Activated CD8-positive, alpha-beta T cell treated with anti-CD3 and anti-CD28 coated beads for 36 hours (primary cell): ENCODE results near the gene ASS1. TPM values are rescaled to one million over a fixed set of nuclear protein-coding genes. Genes with fewer than 3 reads are reported as not detected.

ENCODE experiments used
- ATAC-seq: fragments of 200-7000 bp; cut with Tn5 transposase; one replicate; pipeline ENCODE4 v1.10.0; 2021; ENCODE audit warnings: mild to moderate bottlenecking, moderate library complexity
- CTCF ChIA-PET: fragments of 350-600 bp; sonication (Branson Sonifier 250); formaldehyde crosslinking; loops from one replicate; lab custom pipeline; 2021; ENCODE audit warnings: antibody characterized with exemption; lab: Charles Lee
- POLR2A ChIA-PET: fragments of 350-600 bp; sonication (Branson Sonifier 250); formaldehyde crosslinking; loops from one replicate; lab custom pipeline; 2021; ENCODE audit warnings: antibody characterized with exemption; lab: Charles Lee
- DNase-seq: peaks from one replicate; pipeline ENCODE4 v3.0.0-alpha.2; 2020
- H3K27ac Mint-ChIP-seq: one replicate; pipeline ENCODE4 v1.8.0; 2021; ENCODE audit warnings: mild to moderate bottlenecking, mixed read lengths
- H3K27me3 Mint-ChIP-seq: one replicate; pipeline ENCODE4 v1.8.0; 2021; ENCODE audit warnings: mixed read lengths
- H3K36me3 Mint-ChIP-seq: one replicate; pipeline ENCODE4 v1.8.0; 2021; ENCODE audit warnings: low read depth, mixed read lengths
- H3K4me1 Mint-ChIP-seq: one replicate; pipeline ENCODE4 v1.8.0; 2021; ENCODE audit warnings: low read depth, mixed read lengths
- H3K4me3 Mint-ChIP-seq: one replicate; pipeline ENCODE4 v1.8.0; 2021; ENCODE audit warnings: mild to moderate bottlenecking, moderate library complexity, mixed read lengths
- H3K9me3 Mint-ChIP-seq: one replicate; pipeline ENCODE4 v1.8.0; 2021; ENCODE audit warnings: mixed read lengths
- CTCF ChIP-seq: fragments of 200-600 bp; IDR thresholded peaks from one replicate; pipeline ENCODE4 v1.8.0; 2022; ENCODE audit warnings: antibody characterized with exemption, mild to moderate bottlenecking
- intact Hi-C: fragments of 100-400 bp; cut with micrococcal nuclease; formaldehyde crosslinking; loops from one replicate; pipeline ENCODE4 v1.10.0; 2022
- total RNA-seq, 2 experiments: library from RNA; stranded (reverse); gene quantifications; one replicate each; pipeline ENCODE4 v1.2.3, GENCODE V29; 2021

ASS1 gene
- total RNA-seq, 2 experiments from 2014 or later, result 9.8 to 11.5 TPM

- Mint-ChIP-seq H3K27me3 (no peaks in the 10 kb centered on the region), H3K4me3 (no peak overlapping the region), H3K36me3 (no peaks in the 10 kb centered on the region), H3K4me1 (no peaks in the 10 kb centered on the region), H3K27ac (no peak overlapping the region), H3K9me3 (no peaks in the 10 kb centered on the region)
- POLR2A ChIA-PET, result no interaction called here
- intact Hi-C loops, result no loop called here
- CTCF ChIA-PET, result no interaction called here
- no peak for DNase-seq
- ATAC-seq, result no peak
- TF ChIP-seq CTCF, result no peak
Observed at GRCh38 chr9:130406278-130406895, 38.4 kb upstream of the ASS1 start.

- DNase-seq (no peak), ATAC-seq (no peak)
- Mint-ChIP-seq H3K9me3 (no peaks in the 10 kb centered on the region), H3K36me3 (no peaks in the 10 kb centered on the region), H3K27me3 (no peaks in the 10 kb centered on the region), H3K4me1 (no peaks in the 10 kb centered on the region), H3K27ac (no peak overlapping the region), H3K4me3 (no peak overlapping the region)
- intact Hi-C loops, result no loop called here
- POLR2A ChIA-PET, result no interaction called here
- no peak for TF ChIP-seq CTCF
- CTCF ChIA-PET, result no interaction called here
Observed at GRCh38 chr9:130407916-130408663, 36.7 kb upstream of the ASS1 start.

GRCh38 chr9:130408669-130409068 lies 36.1 kb upstream of the ASS1 start:
- TF ChIP-seq CTCF, result no peak
- ATAC-seq (no peak), DNase-seq (no peak)
- intact Hi-C loops, result no loop called here
- ChIA-PET POLR2A (no interaction called here), CTCF (no interaction called here)
- H3K4me3 Mint-ChIP-seq, result no peak overlapping the region
- H3K9me3 Mint-ChIP-seq, result no peaks in the 10 kb centered on the region
- H3K27me3 Mint-ChIP-seq, result no peaks in the 10 kb centered on the region
- no peaks in the 10 kb centered on the region for H3K4me1 Mint-ChIP-seq
- no peak overlapping the region for H3K27ac Mint-ChIP-seq
- H3K36me3 Mint-ChIP-seq, result no peaks in the 10 kb centered on the region

GRCh38 chr9:130409246-130409645 lies 35.5 kb upstream of the ASS1 start:
- no peak overlapping the region for H3K4me3 Mint-ChIP-seq
- DNase-seq, result no peak
- no peaks in the 10 kb centered on the region for H3K36me3 Mint-ChIP-seq
- H3K4me1 Mint-ChIP-seq, result no peaks in the 10 kb centered on the region
- no peaks in the 10 kb centered on the region for H3K27me3 Mint-ChIP-seq
- no peak for TF ChIP-seq CTCF
- no peak overlapping the region for H3K27ac Mint-ChIP-seq
- no peaks in the 10 kb centered on the region for H3K9me3 Mint-ChIP-seq
- POLR2A ChIA-PET, result no interaction called here
- CTCF ChIA-PET, result no interaction called here
- intact Hi-C loops, result no loop called here
- no peak for ATAC-seq

- CTCF ChIA-PET, result no interaction called here
- H3K27ac Mint-ChIP-seq, result no peak overlapping the region
- H3K36me3 Mint-ChIP-seq, result no peaks in the 10 kb centered on the region
- no peak for ATAC-seq
- intact Hi-C loops, result no loop called here
- no peak overlapping the region for H3K4me3 Mint-ChIP-seq
- no peaks in the 10 kb centered on the region for H3K9me3 Mint-ChIP-seq
- no peaks in the 10 kb centered on the region for H3K4me1 Mint-ChIP-seq
- TF ChIP-seq CTCF, result no peak
- DNase-seq, result no peak
- POLR2A ChIA-PET, result no interaction called here
- H3K27me3 Mint-ChIP-seq, result no peaks in the 10 kb centered on the region
Observed at GRCh38 chr9:130410443-130410842, 34.3 kb upstream of the ASS1 start.
